Chondrocyte (in vitro differentiated cells): ENCODE results near the gene HECW1. TPM values are rescaled to one million over a fixed set of nuclear protein-coding genes. Genes with fewer than 3 reads are reported as not detected.

Experiments
- DNase-seq: peaks from one replicate; pipeline ENCODE4 v3.0.0; 2021; ENCODE audit warnings: mixed read lengths, low spot score
- H3K27ac Mint-ChIP-seq: one replicate; pipeline ENCODE4 v1.8.0; 2021; ENCODE audit warnings: mild to moderate bottlenecking, moderate library complexity, mixed read lengths; ENCODE audit not compliant: unreplicated experiment
- H3K27me3 Mint-ChIP-seq: 2 replicates; pipeline ENCODE4 v1.8.0; 2021; ENCODE audit warnings: low read depth, mixed read lengths
- H3K36me3 Mint-ChIP-seq: 2 replicates; pipeline ENCODE4 v1.8.0; 2021; ENCODE audit warnings: low read depth, mixed read lengths
- H3K4me1 Mint-ChIP-seq: 2 replicates; pipeline ENCODE4 v1.8.0; 2021; ENCODE audit warnings: low read depth, mild to moderate bottlenecking, mixed read lengths
- H3K4me3 Mint-ChIP-seq: one replicate; pipeline ENCODE4 v1.8.0; 2021; ENCODE audit warnings: mild to moderate bottlenecking, moderate library complexity, mixed read lengths; ENCODE audit not compliant: unreplicated experiment
- H3K9me3 Mint-ChIP-seq: 2 replicates; pipeline ENCODE4 v1.8.0; 2021; ENCODE audit warnings: low read depth, mixed read lengths
- CTCF ChIP-seq: fragments of 200-600 bp; sonication (generic); IDR thresholded peaks from 2 replicates; pipeline ENCODE4 v1.5.0; 2021; ENCODE audit warnings: antibody characterized with exemption, mild to moderate bottlenecking, moderate library complexity
- total RNA-seq: library from RNA; stranded (reverse); gene quantifications from 3 replicates; pipeline ENCODE4 v1.2.1, GENCODE V29; 2021

HECW1 gene
- total RNA-seq, 1 donor from 2014 or later: 1.9 TPM

DNA sequence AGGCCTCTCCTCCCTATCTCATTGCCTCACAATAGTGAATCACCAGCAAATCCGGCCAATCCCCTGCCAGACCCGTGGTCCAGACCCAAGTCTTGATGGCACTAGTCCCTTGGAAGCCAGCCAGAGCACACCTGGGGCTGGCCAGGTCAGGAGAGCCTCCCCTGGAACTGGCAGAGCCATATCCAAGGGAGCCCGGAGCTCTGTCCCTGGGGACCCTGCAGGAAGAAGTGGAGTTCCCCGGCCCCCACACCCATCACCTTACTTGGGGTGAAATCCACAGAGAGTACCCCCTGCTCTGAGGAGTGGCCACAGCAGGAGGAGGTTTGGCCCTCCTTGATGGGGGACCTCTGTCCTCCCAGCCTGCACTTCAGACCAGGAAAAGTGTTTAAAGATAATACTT, 122.5 kb downstream of the HECW1 start:
- Mint-ChIP-seq H3K27ac (no peak overlapping the region), H3K4me1 (no peaks in the 10 kb centered on the region), H3K4me3 (no peak overlapping the region), H3K9me3 (no peaks in the 10 kb centered on the region), H3K36me3 (no peaks in the 10 kb centered on the region), H3K27me3 (no peaks in the 10 kb centered on the region)
- no peak for TF ChIP-seq CTCF
- DNase-seq: no peak

DNA sequence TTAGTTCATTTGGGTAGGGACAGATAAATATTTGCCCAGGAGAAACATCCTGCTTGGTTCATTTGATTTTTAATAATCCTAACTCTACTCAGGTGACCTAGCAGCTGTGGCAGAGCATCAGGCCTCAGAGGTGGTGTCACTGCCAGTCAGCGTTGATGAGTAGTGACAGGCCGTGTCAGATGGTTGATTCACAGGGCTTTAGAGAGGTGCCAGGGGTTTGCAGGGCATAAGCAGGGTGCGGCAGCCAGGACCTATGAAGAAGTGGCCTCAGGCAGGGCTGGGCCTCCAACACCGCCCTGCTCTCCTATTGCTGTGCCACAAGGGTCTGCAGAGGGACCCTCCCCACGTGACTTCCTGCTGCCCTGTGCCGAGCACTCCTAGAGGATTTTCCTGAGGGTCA, 128.1 kb downstream of the HECW1 start:
- Mint-ChIP-seq H3K27ac (no peak overlapping the region), H3K27me3 (no peaks in the 10 kb centered on the region), H3K9me3 (no peaks in the 10 kb centered on the region), H3K4me3 (no peak overlapping the region), H3K36me3 (peaks cover 1% of the 10 kb centered on the region), H3K4me1 (peaks cover 5% of the 10 kb centered on the region)
- TF ChIP-seq CTCF: no peak
- DNase-seq: no peak

- H3K27me3 Mint-ChIP-seq: peaks cover 3% of the 10 kb centered on the region
- peaks cover 5% of the 10 kb centered on the region for H3K4me1 Mint-ChIP-seq
- no peak overlapping the region for H3K4me3 Mint-ChIP-seq
- peaks cover 1% of the 10 kb centered on the region for H3K36me3 Mint-ChIP-seq
- H3K27ac Mint-ChIP-seq: no peak overlapping the region
- no peak for TF ChIP-seq CTCF
- DNase-seq: no peak
- no peaks in the 10 kb centered on the region for H3K9me3 Mint-ChIP-seq
Observed at GRCh38 chr7:43242628-43243255, 130.3 kb downstream of the HECW1 start.

DNA sequence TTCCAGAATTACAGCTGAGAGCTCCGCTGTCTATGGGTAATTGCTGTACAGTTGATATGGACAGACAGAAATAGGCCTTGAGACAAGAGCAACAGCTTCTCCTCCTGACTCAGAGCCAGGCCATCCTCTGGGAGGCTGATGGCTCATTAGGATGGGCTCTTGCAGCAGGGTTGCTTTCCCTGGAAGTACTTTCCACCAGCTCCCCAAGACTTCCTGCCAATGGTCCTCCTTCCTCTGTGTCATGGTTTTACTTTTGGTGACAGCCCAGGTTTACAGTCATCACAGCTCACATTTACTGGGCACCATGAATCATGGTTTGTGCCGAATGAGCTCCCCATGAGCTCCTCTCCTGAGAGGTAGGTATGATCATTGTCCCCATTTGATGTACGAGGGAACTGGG, 131.8 kb downstream of the HECW1 start:
- peaks cover 1% of the 10 kb centered on the region for H3K36me3 Mint-ChIP-seq
- no peak overlapping the region for H3K4me3 Mint-ChIP-seq
- no peaks in the 10 kb centered on the region for H3K9me3 Mint-ChIP-seq
- no peak for DNase-seq
- H3K4me1 Mint-ChIP-seq: peaks cover 9% of the 10 kb centered on the region
- peaks cover 3% of the 10 kb centered on the region for H3K27me3 Mint-ChIP-seq
- TF ChIP-seq CTCF: no peak
- no peak overlapping the region for H3K27ac Mint-ChIP-seq

- Mint-ChIP-seq H3K27ac (no peak overlapping the region), H3K27me3 (peaks cover 3% of the 10 kb centered on the region), H3K9me3 (no peaks in the 10 kb centered on the region), H3K36me3 (peaks cover 1% of the 10 kb centered on the region), H3K4me1 (peaks cover 11% of the 10 kb centered on the region), H3K4me3 (no peak overlapping the region)
- no peak for TF ChIP-seq CTCF
- no peak for DNase-seq
Observed at GRCh38 chr7:43244784-43245183, 132.3 kb downstream of the HECW1 start.
